ENCODE measurements around the gene TMC4. TPM values are rescaled to one million over a fixed set of nuclear protein-coding genes. Genes with fewer than 3 reads are reported as not detected.
A peak's percentile ranks its signal among the peaks of the same experiment; 100 is the strongest.
"Not testable (repeated sequence)": the region's sequence is repeated elsewhere in the genome, so short reads cannot be mapped to it uniquely, and the experiment has no call there.

Gene TMC4, protein sequence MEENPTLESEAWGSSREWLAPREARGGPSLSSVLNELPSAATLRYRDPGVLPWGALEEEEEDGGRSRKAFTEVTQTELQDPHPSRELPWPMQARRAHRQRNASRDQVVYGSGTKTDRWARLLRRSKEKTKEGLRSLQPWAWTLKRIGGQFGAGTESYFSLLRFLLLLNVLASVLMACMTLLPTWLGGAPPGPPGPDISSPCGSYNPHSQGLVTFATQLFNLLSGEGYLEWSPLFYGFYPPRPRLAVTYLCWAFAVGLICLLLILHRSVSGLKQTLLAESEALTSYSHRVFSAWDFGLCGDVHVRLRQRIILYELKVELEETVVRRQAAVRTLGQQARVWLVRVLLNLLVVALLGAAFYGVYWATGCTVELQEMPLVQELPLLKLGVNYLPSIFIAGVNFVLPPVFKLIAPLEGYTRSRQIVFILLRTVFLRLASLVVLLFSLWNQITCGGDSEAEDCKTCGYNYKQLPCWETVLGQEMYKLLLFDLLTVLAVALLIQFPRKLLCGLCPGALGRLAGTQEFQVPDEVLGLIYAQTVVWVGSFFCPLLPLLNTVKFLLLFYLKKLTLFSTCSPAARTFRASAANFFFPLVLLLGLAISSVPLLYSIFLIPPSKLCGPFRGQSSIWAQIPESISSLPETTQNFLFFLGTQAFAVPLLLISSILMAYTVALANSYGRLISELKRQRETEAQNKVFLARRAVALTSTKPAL
- 2.7 and 2.8 TPM in 2 replicates for polyA plus RNA-seq (2012; rRNA removed)
- polyA plus RNA-seq (2012; cell fraction: cytosol; rRNA removed) = 0.66 and 1.2 TPM in 2 replicates
- polyA plus RNA-seq (2012; cell fraction: nucleus; rRNA removed) = 11.2 and 15.7 TPM in 2 replicates

DNA sequence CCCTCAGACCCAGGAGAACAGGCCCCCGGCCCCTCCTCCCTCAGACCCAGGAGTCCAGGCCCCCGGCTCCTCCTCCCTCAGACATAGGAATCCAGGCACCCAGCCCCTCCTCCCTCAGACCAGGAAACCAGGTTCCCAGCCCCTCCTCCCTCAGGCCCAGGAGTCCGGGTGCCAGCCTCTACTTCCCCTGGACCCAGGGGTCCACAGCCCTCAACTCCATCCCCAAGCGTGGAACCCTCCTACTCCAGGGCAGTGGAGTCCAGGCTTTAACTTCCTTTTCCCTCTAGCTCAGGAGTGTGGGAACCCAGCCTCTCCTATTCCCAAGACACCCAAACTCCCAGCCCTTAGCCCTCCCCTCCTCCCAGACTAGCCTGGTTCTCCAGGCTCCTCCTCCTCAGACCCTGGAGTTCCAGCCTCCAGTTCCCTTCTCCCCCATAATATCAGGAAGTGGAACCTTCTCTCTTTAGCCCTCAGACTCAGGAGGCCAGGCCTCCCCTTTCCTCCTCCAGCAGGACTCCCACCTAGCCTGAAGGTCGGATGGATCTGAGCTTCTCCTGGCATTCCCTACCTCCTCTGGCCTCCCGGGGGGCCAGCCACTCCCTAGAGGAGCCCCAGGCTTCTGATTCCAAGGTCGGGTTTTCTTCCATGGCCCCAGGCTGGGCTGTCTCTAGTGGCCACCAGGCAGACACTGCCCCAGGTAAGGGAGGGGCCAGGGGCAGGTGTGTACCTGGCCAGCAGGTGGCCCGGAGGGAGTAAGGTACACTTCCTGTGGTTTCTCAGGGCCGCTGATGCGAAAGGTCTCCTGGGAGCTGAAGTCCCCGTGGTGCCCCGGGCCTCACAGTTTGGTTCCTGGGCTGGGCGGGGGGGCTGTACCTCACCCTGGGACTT is at the start of gene TMC4:
TMC4 (minus strand) TSS at position 690 of the 888 bp plus-strand sequence; CDS start at position 647, 43 bp downstream.
- H3K27ac ChIP-seq (ENCODE audit: low read depth in 2 of 2, low read length in 1 of 2) = no peak within 1 kb of the TSS
- no peak for DNase-seq
- ChIA-PET POLR2A (no interaction called here), CTCF (interaction anchor here (1.6 to 3.0 kb wide), 5 partner anchors 11 to 218 kb away, joined by 5 to 13 read pairs (median 7); partner anchors contain the start of genes LENG1 and MBOAT7)
- no peaks in the 10 kb centered on the region for H3K9me3 ChIP-seq
- H3K9me2 ChIP-seq = no peaks in the 10 kb centered on the region
- H2AFZ ChIP-seq (ENCODE audit: low read depth) = no peak within 1 kb of the TSS
- peaks cover 5% of the 10 kb centered on the region for H3F3A ChIP-seq (replicated peaks; ENCODE audit: insufficient read depth)
- H3K9ac ChIP-seq = no peak within 1 kb of the TSS
- 0 out of 2 replicates have a peak within 1 kb of the TSS, but pooled peaks have one; percentile 25 for H3K4me2 ChIP-seq
- H3K36me3 ChIP-seq (replicated peaks in 1 of 2; ENCODE audit: control insufficient read depth in 1 of 2, insufficient read depth in 2 of 2, low read length in 1 of 2) = peaks cover 0 to 3% of the 10 kb centered on the region in 2 experiments
- peaks cover 5 to 6% of the 10 kb centered on the region in 2 experiments; a peak in 2 of 4 replicates for H3K4me1 ChIP-seq (ENCODE audit: control insufficient read depth in 1 of 2, insufficient read depth in 2 of 2, low read depth in 1 of 2, low read length in 1 of 2)
- no peaks in the 10 kb centered on the region for H3K79me2 ChIP-seq (ENCODE audit: insufficient read depth)
- WGBS (ENCODE audit: low lambda C conversion rate) = 19% methylated on average over 8 of the region's 13 CpGs
- no peaks in the 10 kb centered on the region for H4K20me1 ChIP-seq (ENCODE audit: insufficient read depth)
- H3K27me3 ChIP-seq (ENCODE audit: insufficient read depth) = no peaks in the 10 kb centered on the region
- TF ChIP-seq GABPA (IDR thresholded peaks at IDR 0.05; ENCODE audit: low read depth) (peak; percentile 38), ELF1 (IDR thresholded peaks at IDR 0.05) (peak; percentile 27; the same call in 1 of the 2 replicates), USF1 (IDR thresholded peaks at IDR 0.05; ENCODE audit: borderline replicate concordance, low read depth) (no peak), NFIC (IDR thresholded peaks at IDR 0.05; ENCODE audit: borderline replicate concordance) (no peak), JUND (IDR thresholded peaks at IDR 0.05) (0 out of 2 replicates have a peak, but pooled peaks have one; percentile 3)
- TF ChIP-seq, protein P1, sequence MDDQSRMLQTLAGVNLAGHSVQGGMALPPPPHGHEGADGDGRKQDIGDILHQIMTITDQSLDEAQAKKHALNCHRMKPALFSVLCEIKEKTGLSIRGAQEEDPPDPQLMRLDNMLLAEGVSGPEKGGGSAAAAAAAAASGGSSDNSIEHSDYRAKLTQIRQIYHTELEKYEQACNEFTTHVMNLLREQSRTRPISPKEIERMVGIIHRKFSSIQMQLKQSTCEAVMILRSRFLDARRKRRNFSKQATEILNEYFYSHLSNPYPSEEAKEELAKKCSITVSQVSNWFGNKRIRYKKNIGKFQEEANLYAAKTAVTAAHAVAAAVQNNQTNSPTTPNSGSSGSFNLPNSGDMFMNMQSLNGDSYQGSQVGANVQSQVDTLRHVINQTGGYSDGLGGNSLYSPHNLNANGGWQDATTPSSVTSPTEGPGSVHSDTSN (IDR thresholded peaks at IDR 0.05) = peak; percentile 26; the same call in 1 of the 2 replicates
- H3K4me3 ChIP-seq (ENCODE audit: low read depth in 2 of 2, low read length in 1 of 2) = no peak within 1 kb of the TSS

DNA sequence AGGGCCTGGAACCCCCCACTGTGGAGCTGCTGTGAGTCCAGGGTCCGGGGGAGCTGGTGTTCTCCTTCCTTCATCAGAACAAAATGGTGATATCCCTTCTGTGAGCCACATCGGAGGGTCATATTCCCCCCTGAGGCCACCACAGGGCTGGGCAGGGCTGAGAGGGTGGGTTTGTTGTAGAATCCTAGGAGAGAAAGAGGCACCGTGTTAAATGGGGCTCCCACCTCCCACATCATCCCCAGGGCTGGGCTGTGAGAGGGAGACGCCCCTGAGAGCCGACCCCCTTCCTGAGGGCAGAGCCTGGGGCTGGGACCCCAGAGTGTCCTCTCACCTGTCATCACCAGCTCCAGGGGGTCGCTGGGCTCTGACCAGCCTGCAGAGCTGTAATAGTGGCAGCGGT is 49.0 kb upstream of the TMC4 start:
- H3K9me3 ChIP-seq, CTCF ChIA-PET: not testable (repeated sequence)

DNA sequence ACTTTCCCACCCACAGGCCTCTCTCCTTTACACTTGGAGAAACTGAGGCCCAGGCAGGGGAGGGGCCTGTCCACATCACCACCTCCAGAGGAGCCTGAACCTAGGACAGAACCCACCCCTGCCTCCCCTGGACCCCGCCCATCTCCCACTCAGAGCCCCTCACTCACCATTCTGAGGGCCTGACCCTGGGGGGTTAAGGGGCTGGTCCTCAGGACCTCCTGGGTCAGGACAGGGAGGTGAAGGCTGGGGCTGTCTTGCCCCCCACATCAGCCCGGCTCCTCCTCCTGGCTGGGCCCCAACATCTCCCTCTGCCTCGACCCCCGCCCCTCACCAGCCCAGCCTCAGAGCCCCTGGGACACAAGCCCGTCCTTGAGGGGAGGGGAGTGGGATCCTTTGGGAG is 46.7 kb upstream of the TMC4 start:
- CTCF ChIA-PET; H3K27ac ChIP-seq (ENCODE audit: low read depth in 2 of 2, low read length in 1 of 2); H3K79me2 ChIP-seq (ENCODE audit: insufficient read depth); H4K20me1 ChIP-seq (ENCODE audit: insufficient read depth); H3K4me2 ChIP-seq; H3K9ac ChIP-seq; H3K9me3 ChIP-seq; H2AFZ ChIP-seq (ENCODE audit: low read depth); H3K9me2 ChIP-seq; DNase-seq; H3K36me3 ChIP-seq (replicated peaks in 1 of 2; ENCODE audit: control insufficient read depth in 1 of 2, insufficient read depth in 2 of 2, low read length in 1 of 2); H3F3A ChIP-seq (replicated peaks; ENCODE audit: insufficient read depth); H3K4me3 ChIP-seq (ENCODE audit: low read depth in 2 of 2, low read length in 1 of 2); POLR2A ChIA-PET; H3K4me1 ChIP-seq (ENCODE audit: control insufficient read depth in 1 of 2, insufficient read depth in 2 of 2, low read depth in 1 of 2, low read length in 1 of 2): not testable (repeated sequence)
- peaks cover 17% of the 10 kb centered on the region; the same call in 1 of the 2 replicates for H3K27me3 ChIP-seq (ENCODE audit: insufficient read depth)
- WGBS (ENCODE audit: low lambda C conversion rate) = 77% methylated on average over 3 of the region's 5 CpGs

More for the DNA sequence above, 49.0 kb upstream of the TMC4 start:
- H3K27ac ChIP-seq (ENCODE audit: low read depth in 2 of 2, low read length in 1 of 2); H3K9ac ChIP-seq; H3K4me2 ChIP-seq; H2AFZ ChIP-seq (ENCODE audit: low read depth); H3K9me2 ChIP-seq; POLR2A ChIA-PET; H3K4me1 ChIP-seq (ENCODE audit: control insufficient read depth in 1 of 2, insufficient read depth in 2 of 2, low read depth in 1 of 2, low read length in 1 of 2); H3K79me2 ChIP-seq (ENCODE audit: insufficient read depth); H3K36me3 ChIP-seq (replicated peaks in 1 of 2; ENCODE audit: control insufficient read depth in 1 of 2, insufficient read depth in 2 of 2, low read length in 1 of 2); H3F3A ChIP-seq (replicated peaks; ENCODE audit: insufficient read depth); DNase-seq; H4K20me1 ChIP-seq (ENCODE audit: insufficient read depth); H3K4me3 ChIP-seq (ENCODE audit: low read depth in 2 of 2, low read length in 1 of 2): not testable (repeated sequence)
- WGBS (ENCODE audit: low lambda C conversion rate) = 45% methylated on average over 6 of the region's 7 CpGs
- peaks cover 17% of the 10 kb centered on the region; the same call in 1 of the 2 replicates for H3K27me3 ChIP-seq (ENCODE audit: insufficient read depth)

All from SK-N-SH (cell line).